ENCODE measurements around the gene ECEL1. TPM values are rescaled to one million over a fixed set of nuclear protein-coding genes. Genes with fewer than 3 reads are reported as not detected.

ECEL1 gene
- total RNA-seq, 1 experiment from 2014 or later: 23.3 TPM

GRCh38 chr2:232449964-232450363, 37.7 kb downstream of the ECEL1 start (continued):
- TF ChIP-seq, protein P1, sequence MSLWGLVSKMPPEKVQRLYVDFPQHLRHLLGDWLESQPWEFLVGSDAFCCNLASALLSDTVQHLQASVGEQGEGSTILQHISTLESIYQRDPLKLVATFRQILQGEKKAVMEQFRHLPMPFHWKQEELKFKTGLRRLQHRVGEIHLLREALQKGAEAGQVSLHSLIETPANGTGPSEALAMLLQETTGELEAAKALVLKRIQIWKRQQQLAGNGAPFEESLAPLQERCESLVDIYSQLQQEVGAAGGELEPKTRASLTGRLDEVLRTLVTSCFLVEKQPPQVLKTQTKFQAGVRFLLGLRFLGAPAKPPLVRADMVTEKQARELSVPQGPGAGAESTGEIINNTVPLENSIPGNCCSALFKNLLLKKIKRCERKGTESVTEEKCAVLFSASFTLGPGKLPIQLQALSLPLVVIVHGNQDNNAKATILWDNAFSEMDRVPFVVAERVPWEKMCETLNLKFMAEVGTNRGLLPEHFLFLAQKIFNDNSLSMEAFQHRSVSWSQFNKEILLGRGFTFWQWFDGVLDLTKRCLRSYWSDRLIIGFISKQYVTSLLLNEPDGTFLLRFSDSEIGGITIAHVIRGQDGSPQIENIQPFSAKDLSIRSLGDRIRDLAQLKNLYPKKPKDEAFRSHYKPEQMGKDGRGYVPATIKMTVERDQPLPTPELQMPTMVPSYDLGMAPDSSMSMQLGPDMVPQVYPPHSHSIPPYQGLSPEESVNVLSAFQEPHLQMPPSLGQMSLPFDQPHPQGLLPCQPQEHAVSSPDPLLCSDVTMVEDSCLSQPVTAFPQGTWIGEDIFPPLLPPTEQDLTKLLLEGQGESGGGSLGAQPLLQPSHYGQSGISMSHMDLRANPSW (CRISPR knock-in tag; conservative IDR thresholded peaks at IDR 0.05; ENCODE audit: low read depth): no peak
- TF ChIP-seq ESRRA (CRISPR knock-in tag; IDR thresholded peaks at IDR 0.05; ENCODE audit: borderline replicate concordance) (no peak), CREM (CRISPR knock-in tag; IDR thresholded peaks at IDR 0.05) (no peak), GTF2I (CRISPR knock-in tag; conservative IDR thresholded peaks at IDR 0.05) (no peak), NFE2L1 (CRISPR knock-in tag; IDR thresholded peaks at IDR 0.05) (no peak), MAX (CRISPR knock-in tag; IDR thresholded peaks at IDR 0.05) (no peak)
- TF ChIP-seq, protein P2, sequence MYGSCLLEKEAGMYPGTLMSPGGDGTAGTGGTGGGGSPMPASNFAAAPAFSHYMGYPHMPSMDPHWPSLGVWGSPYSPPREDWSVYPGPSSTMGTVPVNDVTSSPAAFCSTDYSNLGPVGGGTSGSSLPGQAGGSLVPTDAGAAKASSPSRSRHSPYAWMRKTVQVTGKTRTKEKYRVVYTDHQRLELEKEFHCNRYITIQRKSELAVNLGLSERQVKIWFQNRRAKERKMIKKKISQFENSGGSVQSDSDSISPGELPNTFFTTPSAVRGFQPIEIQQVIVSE (CRISPR knock-in tag; IDR thresholded peaks at IDR 0.05; ENCODE audit: borderline replicate concordance): no peak

DNA sequence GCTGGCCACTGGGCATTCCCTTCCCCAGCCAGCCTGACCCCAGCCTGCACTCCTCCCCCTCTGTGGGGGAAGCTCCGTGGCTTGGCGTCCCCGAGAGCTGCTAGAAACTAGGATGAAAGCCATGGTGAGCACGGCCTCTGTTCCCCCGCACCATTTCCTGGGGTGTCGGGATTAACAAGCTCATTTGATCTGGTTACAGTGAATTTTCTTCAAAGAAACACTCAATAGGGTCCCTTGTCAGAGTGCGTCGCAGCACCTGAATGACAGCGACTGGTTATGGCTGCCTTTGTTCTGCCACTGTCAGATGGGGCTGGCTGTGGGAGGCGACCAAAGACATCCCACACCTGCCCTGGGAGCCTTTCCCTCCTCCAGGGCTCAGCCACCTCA, 39.3 kb downstream of the ECEL1 start:
- H3K9me3 Mint-ChIP-seq: no peaks in the 10 kb centered on the region
- CTCF ChIA-PET: interaction anchor here (0.6 to 6.0 kb wide), 8 partner anchors 9 to 81 kb away, joined by 3 to 104 read pairs (median 4); partner anchors contain the start of gene PRSS56
- H3K27me3 Mint-ChIP-seq (ENCODE audit: low read depth): no peaks in the 10 kb centered on the region
- no peak overlapping the region for H3K27ac Mint-ChIP-seq
- no peak for ATAC-seq
- H3K4me3 Mint-ChIP-seq: no peak overlapping the region
- TF ChIP-seq ZNF121 (CRISPR knock-in tag; IDR thresholded peaks at IDR 0.05) (no peak), NR3C1 (CRISPR knock-in tag; conservative IDR thresholded peaks at IDR 0.05; ENCODE audit: low read depth) (no peak), E2F4 (CRISPR knock-in tag; IDR thresholded peaks at IDR 0.05; ENCODE audit: borderline replicate concordance, low read depth) (no peak), SOX15 (CRISPR knock-in tag; IDR thresholded peaks at IDR 0.05) (no peak), TEAD1 (CRISPR knock-in tag; IDR thresholded peaks at IDR 0.05) (no peak), ARID4B (CRISPR knock-in tag; IDR thresholded peaks at IDR 0.05; ENCODE audit: borderline replicate concordance) (no peak), NFYB (CRISPR knock-in tag; conservative IDR thresholded peaks at IDR 0.05; ENCODE audit: low read depth) (no peak), FOXJ3 (CRISPR knock-in tag; IDR thresholded peaks at IDR 0.05; ENCODE audit: borderline replicate concordance) (no peak)
- TF ChIP-seq, protein P3, sequence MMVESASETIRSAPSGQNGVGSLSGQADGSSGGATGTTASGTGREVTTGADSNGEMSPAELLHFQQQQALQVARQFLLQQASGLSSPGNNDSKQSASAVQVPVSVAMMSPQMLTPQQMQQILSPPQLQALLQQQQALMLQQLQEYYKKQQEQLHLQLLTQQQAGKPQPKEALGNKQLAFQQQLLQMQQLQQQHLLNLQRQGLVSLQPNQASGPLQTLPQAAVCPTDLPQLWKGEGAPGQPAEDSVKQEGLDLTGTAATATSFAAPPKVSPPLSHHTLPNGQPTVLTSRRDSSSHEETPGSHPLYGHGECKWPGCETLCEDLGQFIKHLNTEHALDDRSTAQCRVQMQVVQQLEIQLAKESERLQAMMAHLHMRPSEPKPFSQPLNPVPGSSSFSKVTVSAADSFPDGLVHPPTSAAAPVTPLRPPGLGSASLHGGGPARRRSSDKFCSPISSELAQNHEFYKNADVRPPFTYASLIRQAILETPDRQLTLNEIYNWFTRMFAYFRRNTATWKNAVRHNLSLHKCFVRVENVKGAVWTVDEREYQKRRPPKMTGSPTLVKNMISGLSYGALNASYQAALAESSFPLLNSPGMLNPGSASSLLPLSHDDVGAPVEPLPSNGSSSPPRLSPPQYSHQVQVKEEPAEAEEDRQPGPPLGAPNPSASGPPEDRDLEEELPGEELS (CRISPR knock-in tag; IDR thresholded peaks at IDR 0.05): no peak
- TF ChIP-seq, protein P4, sequence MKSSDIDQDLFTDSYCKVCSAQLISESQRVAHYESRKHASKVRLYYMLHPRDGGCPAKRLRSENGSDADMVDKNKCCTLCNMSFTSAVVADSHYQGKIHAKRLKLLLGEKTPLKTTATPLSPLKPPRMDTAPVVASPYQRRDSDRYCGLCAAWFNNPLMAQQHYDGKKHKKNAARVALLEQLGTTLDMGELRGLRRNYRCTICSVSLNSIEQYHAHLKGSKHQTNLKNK (CRISPR knock-in tag; IDR thresholded peaks at IDR 0.05): no peak
- H3K36me3 Mint-ChIP-seq: no peaks in the 10 kb centered on the region
- no peaks in the 10 kb centered on the region for H3K4me1 Mint-ChIP-seq
- DNase-seq (ENCODE audit: low spot score): no peak
- POLR2A ChIA-PET: no interaction called here
